HPDE6-E6E7 (cell line): ENCODE data around the gene RDX.
A peak's percentile ranks its signal among the peaks of the same experiment; 100 is the strongest.

ENCODE experiments used
- DNase-seq: peaks from one replicate; pipeline ENCODE4 v3.0.0; 2011; ENCODE audit warnings: missing footprints; ENCODE audit errors: extremely low spot score

RDX gene

DNA sequence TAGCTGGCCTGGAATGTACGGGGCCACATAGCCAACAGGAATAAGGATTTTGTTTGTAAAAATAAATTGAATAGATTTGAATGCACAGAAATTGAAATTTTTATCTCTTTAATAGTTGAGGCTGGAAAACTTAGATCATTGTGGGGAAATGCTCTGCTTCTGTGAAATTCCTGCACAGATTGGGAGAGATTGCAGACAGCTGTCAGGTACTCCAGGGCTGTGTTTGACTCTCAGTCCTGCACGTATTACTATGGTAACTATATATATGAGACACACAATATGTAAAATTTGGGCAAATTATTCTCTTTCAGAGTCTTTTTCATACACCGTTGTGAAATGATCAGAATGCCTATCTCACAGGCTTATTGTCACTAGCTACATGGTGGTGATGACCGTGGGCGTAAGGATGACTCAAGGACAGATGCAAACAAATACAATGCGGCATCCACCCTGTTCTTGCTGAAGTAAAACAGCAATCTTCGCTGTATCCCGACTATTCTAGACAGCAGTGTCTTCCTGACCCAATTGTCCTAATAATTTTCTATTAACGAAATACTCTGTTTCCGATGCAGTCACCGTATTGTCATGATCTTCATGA is 123.8 kb downstream of the RDX start:
- no peak for DNase-seq

DNA sequence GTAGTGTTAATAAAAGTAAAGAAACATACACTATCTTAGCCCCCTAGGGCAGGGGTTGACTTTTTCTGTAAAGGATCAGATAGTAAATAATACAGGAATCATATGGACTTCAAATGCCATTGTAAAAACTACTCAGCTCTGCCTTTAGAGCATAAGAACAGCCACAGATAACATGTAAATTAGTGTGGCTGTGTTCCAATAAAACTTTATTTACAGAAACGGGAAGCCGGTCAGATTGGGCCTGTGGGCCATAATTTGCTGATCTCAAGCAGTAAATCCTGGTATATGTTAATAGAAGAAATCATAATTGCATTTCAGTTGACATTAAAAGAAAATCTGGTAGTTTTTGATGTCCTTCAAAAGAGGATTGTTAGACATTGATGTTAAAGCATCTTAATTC is 126.7 kb downstream of the RDX start:
- DNase-seq, result no peak

DNA sequence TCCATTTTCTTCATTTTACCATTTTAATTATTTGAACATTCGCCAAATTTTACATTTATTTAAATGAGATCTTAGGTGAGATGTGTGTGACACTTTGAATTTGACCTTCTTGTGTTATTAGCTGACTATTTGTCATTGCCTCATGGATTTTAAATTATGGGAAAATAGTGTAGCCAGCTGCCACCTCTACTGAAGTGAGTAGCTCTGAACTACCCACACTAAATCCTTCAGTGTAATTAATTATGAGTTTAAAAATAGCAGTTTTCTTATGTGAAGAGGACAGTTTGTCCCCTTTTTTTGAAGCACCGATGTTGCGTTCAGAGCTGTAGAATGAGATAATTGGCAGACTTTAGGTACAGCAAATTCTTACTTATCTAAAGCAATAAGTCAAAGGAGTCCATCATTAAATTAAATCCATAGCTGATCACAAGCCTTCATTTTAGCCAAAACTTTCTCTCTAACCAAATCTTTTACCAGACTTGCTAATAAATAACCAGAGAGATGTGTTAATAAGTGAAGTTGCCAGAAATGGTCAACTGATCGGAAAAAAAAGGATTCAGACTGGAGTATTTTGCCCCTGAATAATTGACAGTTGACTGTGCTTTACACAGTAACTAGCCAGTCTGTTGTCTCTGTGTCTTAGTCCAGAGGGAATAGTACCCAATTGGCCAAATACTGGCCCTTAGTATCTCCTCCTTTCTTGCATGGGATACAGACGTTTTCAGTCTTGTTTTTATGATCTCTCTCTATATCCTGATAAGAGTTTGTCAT is 128.2 kb downstream of the RDX start:
- DNase-seq, result no peak

DNA sequence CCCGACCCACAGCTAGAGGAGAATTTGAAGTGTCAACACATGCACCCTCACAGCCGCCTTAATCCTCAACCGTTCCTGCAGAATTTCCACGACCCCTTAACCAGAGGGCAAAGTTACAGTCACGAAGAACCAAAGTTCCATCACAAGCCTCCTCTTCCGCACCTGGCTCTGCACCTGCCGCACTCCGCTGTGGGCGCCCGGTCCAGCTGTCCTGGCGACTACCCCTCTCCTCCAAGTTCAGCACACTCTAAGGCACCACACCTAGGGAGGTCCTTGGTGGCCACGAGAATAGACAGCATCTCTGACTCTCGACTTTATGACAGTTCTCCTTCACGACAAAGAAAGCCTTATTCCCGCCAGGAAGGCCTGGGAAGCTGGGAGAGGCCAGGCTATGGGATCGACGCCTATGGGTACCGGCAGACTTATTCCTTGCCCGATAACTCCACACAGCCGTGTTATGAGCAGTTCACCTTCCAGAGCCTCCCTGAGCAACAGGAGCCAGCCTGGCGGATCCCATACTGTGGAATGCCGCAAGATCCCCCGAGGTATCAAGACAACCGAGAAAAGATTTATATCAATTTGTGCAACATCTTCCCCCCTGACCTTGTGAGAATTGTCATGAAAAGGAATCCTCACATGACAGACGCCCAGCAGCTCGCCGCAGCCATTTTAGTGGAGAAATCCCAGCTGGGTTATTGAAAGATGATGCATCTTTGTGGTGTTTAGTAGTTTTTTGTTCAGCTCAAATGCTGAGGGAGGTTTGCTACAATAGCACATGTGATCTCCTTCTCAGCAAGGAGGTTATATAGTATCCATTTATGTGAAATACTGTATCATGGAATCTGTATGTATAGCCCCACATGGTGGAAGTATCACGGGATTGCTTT is 131.1 kb downstream of the RDX start:
- DNase-seq, result no peak

DNA sequence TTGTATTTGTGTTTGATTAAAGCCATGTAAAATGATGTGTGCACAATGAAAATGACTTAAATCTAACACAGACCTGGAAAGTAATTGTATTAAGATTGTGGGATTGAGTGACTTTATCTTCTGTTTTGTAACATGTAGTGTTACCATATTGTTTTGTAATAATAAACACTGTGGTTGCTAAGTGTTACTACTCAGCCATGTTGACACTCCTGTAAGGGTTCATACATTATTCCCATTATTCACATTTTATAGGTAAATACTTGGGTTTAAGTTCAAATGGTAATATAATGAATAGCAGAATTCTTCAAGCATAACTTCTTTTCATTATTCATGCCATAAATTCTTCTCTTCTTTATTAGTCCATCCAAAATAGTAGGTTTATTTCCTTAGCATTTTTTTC is 134.2 kb downstream of the RDX start:
- no peak for DNase-seq

DNA sequence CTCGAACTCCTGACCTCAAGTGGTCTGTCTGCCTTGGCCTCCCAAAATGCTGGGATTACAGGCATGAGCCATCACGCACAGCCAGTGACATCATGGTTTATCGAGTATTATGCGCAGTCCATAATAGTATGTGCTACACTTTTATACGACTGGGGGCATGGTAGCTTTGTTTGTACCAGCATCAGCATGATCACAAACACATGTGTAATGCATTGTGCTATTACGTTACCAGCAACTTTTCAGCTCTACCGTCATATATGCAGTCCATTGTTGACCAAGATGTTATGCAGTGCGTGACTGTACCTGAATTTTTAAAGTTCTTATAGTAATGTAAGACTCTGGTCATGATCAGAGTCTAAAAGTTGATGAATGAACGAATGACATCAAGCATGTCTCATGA is 135.4 kb downstream of the RDX start:
- DNase-seq, result no peak

DNA sequence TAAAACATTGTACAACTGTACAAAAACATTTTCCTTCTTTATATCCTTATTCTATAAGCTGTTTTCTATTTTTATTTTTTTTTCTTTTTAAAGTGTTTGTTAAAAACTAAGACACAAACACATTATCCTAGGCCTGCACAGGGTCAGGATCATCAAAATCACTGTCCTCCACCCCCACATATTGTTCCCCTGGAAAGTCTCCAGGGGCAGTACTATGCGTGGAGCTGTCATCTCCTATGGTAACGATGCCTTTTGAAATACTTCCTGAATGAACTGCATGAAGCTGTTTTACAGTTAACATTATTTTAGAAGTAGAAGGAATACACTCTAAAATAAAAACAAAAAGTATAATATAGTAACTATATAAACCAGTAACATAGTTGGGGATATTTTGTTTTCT is 136.0 kb downstream of the RDX start:
- DNase-seq, result no peak

DNA sequence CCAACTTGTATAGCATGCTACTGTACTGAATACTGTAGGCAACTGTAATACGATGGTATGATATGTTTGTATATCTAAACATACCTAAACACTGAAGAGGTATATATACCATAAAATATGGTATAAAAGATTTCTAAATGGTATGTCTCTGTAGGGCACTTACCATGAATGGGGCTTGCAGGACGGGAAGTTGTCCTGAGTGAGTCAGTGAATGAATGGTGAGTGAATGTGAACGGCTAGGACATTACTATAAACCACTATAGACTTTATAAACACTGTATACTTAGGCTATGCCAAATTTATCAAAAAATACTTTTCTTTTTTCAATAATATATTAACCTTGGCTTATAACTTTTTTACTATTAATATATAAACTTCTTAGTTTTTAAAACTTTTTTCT is 136.4 kb downstream of the RDX start:
- DNase-seq, result no peak

DNA sequence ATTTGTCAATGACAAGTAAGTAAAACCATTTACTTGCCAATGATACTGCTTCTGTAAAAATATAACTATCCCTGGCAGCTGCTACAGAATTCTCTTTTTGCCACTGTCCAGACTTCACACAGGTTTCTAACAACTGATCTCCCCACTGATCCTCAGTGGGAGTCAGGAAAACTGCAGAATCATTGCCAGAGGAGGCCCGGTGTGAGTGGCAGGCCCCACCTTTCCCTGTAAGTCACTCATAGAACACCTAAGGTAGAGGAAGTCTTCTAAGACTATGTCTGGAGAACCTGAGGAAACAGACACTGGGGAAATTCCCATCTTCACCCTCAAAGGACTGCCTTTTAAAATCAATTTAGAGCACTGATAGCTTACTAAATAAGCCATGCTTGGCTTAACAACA is 136.9 kb downstream of the RDX start:
- no peak for DNase-seq

DNA sequence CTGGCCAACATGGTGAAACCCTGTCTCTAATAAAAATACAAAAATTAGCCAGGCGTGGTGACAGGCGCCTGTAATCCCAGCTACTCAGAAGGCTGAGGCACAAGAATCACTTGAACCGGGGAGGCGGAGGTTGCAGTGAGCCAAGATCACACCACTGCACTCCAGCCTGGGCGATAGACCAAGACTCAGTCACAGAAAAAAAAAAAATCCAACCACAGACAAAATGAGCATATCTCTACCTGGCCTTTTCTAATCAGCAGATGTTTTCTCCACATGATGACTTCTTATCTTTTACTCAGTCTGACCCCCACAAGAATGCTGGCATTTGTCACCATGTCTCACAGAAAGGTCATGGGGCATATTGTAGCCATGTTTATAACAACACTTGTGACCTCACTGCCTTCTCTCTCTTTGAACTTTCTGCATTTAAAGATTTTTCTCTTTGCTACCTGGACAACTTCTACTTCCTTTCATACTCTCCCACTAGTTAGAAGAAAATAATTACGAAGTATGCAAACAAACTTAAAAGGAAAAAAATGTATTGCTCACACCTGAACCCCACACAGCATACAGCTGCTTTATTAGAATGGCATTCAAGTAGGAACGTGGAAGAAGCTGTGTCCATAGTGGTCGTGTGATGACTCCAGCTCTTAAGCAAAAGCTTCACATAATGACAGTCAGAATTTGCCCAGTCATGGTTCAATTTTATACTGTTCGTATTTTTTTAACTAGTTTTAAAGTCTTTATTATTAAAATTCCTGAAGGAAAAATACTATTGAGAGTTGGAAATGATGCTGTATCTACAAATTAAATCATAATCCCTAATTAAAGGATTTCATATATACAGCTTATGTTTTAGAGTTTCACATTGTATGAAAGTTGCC is 137.9 kb downstream of the RDX start:
- DNase-seq, result no peak

DNA sequence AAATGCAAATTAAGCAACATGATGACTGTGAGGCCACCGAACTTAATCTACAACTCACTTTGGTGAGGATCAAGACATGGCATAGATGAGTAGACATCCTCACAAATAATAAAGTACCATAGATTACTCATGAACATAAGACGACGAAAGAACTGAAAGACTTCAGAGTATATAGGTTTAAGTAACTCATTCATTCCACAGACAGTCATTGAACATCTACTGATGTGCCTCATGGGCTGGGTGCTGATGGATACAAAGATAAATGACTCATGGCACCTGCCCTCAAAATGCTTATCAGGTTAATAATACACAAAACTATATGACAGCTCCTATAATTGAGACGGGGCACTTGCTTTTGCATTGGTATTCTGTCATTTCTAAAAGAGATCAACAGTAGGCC is 139.9 kb downstream of the RDX start:
- DNase-seq, result no peak

DNA sequence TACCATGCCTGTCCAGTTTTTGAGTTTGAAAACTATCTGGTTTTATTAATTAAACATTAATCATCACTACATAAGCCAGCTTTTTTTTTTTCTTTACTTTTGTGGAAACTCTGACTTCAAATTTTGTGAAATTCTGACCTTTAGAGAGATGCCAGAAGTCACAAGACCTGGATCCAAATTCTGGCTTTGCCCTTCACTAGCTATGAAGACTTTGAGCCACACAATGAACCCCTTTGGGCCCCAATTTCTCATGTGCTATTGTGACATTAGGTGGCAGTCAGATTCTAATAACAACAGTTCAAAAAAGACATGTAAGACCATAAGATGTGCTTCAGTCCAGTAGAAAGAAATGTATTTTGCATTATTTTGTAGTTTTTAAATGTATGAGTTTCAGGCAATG is 142.9 kb downstream of the RDX start:
- DNase-seq, result no peak

DNA sequence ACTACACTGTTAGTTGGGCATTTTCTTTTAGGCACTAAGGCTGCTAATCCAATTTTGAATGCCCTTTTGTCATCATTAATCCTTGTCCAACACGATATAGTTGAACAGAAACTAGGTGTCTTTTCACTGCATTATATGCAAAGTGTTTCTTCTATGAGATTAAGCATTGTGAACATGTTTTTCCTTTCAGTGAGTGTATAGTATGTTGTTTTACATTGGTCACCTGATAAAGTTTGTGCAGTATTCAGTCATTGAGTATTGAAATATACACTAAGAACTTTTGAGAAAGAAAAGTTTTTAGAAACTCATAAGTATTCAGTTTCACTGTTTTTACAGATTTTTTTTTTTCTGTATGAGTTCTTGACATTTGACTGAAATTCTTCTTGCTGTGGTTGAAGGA is 144.2 kb downstream of the RDX start:
- DNase-seq, result no peak

DNA sequence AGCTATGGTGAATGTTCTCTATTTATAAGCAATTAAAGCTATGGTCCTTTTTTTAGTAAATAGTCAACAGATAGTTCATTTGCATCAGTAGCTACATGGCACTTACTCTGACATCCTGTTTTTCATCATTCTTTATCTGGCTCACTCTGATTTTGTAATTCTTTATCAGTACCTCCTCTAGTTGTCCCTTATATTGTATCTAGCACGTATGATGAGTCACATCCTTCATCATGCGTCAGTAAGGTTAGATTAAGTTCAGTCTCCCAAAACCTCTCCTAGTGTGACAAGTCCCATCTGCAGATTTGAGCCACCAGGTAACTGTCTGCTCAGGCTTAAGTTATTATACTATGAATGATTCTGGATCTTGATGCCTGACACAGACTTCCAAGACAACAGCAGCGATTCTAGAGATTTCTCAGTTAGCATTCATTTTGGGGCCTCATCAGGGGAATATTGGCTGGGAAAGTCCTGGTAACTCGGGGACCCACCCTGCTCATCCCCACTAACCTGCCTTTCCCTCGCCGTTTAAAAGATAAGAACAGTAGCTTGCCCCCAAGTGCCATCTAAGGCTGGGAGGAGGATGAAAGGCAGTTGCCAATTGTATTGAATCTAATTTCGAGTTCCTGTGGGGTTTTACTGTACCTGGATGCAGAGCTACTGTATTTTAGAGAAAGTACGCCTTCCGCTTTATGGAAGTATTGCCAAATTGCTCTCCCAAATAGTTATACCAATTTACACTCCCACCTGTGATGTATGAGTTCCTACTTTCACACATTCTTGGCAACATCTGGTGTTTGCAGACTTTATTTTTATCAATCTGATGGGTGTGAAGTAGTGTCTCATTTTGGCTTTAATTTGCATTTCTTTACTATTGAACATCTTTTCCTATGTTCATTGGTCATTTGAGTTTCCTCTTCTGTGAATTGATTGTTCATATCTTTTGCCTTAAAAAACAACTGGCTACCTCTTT is 147.4 kb downstream of the RDX start:
- peak; percentile 12 for DNase-seq

DNA sequence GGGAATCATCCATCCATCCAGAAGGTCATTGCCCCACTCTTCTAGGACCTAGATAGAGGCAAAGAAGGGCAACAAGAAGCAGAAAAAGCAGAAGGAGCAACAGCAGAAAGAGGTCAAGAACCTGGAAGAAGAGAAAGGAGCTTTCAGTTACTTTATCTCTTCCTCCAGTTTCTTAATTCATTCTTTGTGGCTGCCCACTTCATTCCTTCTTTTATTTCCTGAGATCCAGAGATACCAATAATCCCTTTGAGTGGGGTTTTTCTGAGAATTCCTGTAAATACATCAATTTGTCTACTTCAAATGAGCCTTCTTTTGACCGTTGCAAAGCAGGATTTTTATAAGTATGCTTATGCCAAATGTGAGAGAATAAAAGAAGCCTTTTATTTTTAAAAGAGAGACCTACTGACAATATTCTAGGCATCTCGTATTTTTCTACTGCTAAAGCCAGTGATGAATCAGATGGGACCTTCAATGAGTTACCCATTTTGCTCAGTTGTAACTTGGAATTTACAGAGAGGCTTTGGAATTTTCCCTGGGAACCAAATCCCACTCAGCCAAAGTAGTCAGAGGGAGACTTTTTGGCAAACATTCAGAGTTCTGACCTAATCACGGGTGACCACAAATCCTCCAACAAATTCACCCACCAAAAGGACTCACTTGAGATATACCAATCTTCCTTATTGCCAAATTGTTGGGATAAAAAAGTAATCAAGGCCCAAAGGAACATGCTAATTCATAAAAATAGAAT is 148.3 kb downstream of the RDX start:
- DNase-seq, result no peak

DNA sequence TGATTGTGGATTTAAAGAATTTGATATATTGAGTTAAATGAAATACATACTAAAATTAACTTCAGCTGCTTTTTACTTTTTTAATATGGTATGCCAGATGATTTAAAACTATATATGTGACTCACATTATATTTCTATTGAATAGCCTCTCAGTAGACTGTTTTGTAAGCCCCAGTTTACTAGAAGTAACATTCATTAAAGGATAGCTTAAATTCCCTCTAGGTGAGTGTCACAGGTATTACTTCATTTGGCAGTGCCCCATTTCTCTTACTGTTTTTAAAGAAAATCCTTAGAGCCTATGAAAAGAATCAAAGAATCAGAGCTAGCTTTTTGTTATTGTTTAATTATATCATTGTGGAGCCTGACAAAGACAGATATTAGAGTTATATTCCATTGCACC is 154.6 kb downstream of the RDX start:
- no peak for DNase-seq

DNA sequence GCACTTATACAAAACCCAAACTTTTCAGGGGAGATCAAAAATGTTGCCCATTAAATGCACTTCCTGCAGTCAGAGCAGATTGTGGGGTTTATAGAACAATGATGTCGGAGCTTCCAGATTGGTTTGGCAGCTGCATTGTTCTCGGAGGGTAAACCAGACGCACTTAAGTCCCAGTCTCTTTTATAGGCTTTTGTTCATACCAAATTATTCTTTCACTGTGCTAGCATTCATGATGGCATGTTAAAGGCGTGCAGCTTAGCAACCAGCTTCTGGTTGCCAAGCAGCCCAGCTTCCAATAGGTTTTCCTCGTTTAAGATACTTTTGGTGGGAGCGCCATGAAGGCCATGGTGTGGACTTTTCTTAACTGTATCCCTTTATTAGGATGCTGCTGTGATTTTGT is 162.3 kb downstream of the RDX start:
- no peak for DNase-seq

DNA sequence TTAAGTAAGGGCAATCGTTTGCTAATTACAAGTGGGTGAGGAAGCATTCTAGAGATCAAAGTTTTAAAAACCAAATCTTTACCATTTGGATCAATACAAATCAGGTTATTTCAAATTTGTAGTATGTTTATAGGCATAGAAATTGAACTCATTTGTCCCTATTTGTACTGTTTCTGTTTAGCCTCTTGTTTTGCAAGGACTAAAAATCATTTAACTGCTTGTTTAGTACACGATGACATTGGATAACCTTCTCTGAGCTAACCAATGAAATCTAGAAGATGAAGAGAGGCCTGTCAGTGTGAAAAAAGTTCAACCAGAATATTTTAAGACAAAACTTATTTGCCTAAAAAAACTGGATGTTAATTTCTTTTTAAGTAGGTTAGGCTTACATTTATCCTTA is 163.3 kb downstream of the RDX start:
- no peak for DNase-seq

DNA sequence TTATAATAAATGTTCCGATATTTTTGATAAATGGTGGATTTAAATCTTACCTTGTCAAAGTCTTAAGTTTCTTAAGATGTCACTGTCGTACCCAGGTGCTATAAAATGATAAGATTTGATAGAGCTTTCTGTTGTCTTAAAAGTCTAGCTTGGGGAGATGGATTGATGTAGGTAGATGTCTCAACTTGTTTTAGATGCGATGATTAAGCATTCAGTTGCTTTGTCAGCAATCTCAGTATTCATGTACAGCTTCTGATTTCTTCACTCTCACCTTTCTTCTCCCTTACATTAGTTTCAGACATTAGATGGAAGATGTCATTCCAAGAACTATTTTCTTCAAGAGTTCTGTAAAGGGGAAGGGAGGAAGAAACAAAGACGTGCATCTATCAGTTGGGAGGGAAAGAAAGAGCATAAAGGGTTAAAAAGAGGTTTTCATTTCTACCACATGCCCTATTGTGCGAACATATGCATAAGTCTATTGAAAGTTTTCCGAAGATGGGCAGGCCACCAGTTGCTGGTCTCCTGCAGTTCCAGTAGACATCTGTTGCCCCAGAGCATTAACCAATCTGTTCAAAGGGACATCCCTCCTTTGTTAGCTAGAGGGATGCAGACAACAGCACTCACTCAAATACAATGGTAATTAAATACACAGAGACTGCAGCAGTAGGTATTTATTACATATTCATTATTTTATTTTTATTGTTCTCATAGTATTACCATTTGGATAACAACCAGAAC is 164.9 kb downstream of the RDX start:
- DNase-seq, result peak; percentile 10
